Left lung (tissue), 10 donors: ENCODE measurements around the gene CDCA7. TPM values are rescaled to one million over a fixed set of nuclear protein-coding genes. Genes with fewer than 3 reads are reported as not detected.
"Not testable (repeated sequence)": the region's sequence is repeated elsewhere in the genome, so short reads cannot be mapped to it uniquely, and the experiment has no call there.

ENCODE experiments used
- ATAC-seq: fragments of 200-7000 bp; cut with Tn5 transposase; one replicate; pipeline ENCODE4 v1.9.1; 2020; ENCODE audit warnings: moderate library complexity
- DNase-seq, 4 donors: peaks; one replicate each; pipeline ENCODE4 v3.0.0-alpha.2; 2013 to 2020
- H3K27ac ChIP-seq, 2 donors: fragments of 200-600 bp; sonication (generic) in 1 of 2; one replicate each; pipeline versions ENCODE4 v1.5.0 to v1.8.0; 2020 to 2021
- H3K27me3 ChIP-seq, 2 donors: fragments of 200-600 bp; sonication (generic) in 1 of 2; one replicate each; pipeline versions ENCODE4 v1.5.0 to v1.8.0; 2020 to 2021
- H3K36me3 ChIP-seq, 2 donors: fragments of 200-600 bp; sonication (generic) in 1 of 2; one replicate each; pipeline versions ENCODE4 v1.5.0 to v1.8.0; 2020 to 2021
- H3K4me1 ChIP-seq, 2 donors: fragments of 200-600 bp; one replicate each; pipeline ENCODE4 v1.8.0; 2021
- H3K4me3 ChIP-seq, 2 donors: fragments of 200-600 bp; sonication (generic) in 1 of 2; one replicate each; pipeline versions ENCODE4 v1.5.0 to v1.8.0; 2020 to 2021; ENCODE audit warnings: mild to moderate bottlenecking in 1 of 2
- H3K9me3 ChIP-seq, 2 donors: fragments of 200-600 bp; sonication (generic) in 1 of 2; one replicate each; pipeline versions ENCODE4 v1.5.0 to v1.8.0; 2020 to 2021
- CTCF ChIP-seq, 2 donors: fragments of 200-600 bp; sonication (generic) in 1 of 2; IDR thresholded peaks; one replicate each; pipeline versions ENCODE4 v1.5.0 to v1.8.0; 2021; ENCODE audit warnings: antibody characterized with exemption in 2 of 2
- intact Hi-C, 2 donors: fragments of 100-400 bp; cut with DNase I; formaldehyde crosslinking; loops; one replicate each; pipeline versions ENCODE4 v1.11.2 to v1.14.2; 2022
- polyA plus RNA-seq, 6 donors: library from polyadenylated mRNA; unstranded; fragments of 120-200 nt; gene quantifications; one replicate each; pipeline ENCODE4 v1.2.1, GENCODE V29; 2013; ENCODE audit not compliant: insufficient read length in 6 of 6
- total RNA-seq, 2 donors: library from RNA; stranded (reverse); fragmentation: NEBNext Ultra II Directional; extraction: Animal tissue kit (Norgen Biotek cat#: 25700); gene quantifications; one replicate each; pipeline ENCODE4 v1.2.1, GENCODE V29; 2021
- donor health status: DM: no; HTN: yes; CAD: no.
- donor health status: DM: no; HTN: no; CAD: no.

The CDCA7 gene
- total and polyA plus RNA-seq, 8 donors = 2.3 to 109 (median 80.5) TPM

- H3K4me3 ChIP-seq = no peak overlapping the region
- H3K9me3 ChIP-seq = peaks cover 0 to under 1% of the 10 kb centered on the region in 2 donors
- H3K27ac ChIP-seq = no peak overlapping the region
- H3K27me3 ChIP-seq = no peaks in the 10 kb centered on the region
- TF ChIP-seq CTCF (IDR thresholded peaks at IDR 0.05) = no peak
- intact Hi-C loops = no loop called here
- DNase-seq (no peak), ATAC-seq (no peak)
- H3K36me3 ChIP-seq = no peaks in the 10 kb centered on the region
- no peaks in the 10 kb centered on the region for H3K4me1 ChIP-seq
These were observed 42.6 kb upstream of the CDCA7 start for GRCh38 chr2:173311844-173312606.

GRCh38 chr2:173323371-173323770, 31.3 kb upstream of the CDCA7 start:
- intact Hi-C loops = no loop called here
- Histone ChIP-seq H3K27ac (no peak overlapping the region), H3K4me1 (no peaks in the 10 kb centered on the region), H3K9me3 (peaks cover 0 to 39% of the 10 kb centered on the region in 2 donors), H3K4me3 (no peak overlapping the region), H3K36me3 (no peaks in the 10 kb centered on the region), H3K27me3 (no peaks in the 10 kb centered on the region)
- no peak for TF ChIP-seq CTCF (IDR thresholded peaks at IDR 0.05)
- ATAC-seq = no peak
- no peak for DNase-seq

GRCh38 chr2:173326806-173327205, 27.9 kb upstream of the CDCA7 start:
- H3K9me3 ChIP-seq = peaks cover 0 to 62% of the 10 kb centered on the region in 2 donors
- H3K27ac ChIP-seq = no peak overlapping the region
- ATAC-seq = no peak
- no peaks in the 10 kb centered on the region for H3K4me1 ChIP-seq
- intact Hi-C loops = no loop called here
- no peak for TF ChIP-seq CTCF (IDR thresholded peaks at IDR 0.05)
- H3K27me3 ChIP-seq = no peaks in the 10 kb centered on the region
- H3K36me3 ChIP-seq = no peaks in the 10 kb centered on the region
- no peak for DNase-seq
- no peak overlapping the region for H3K4me3 ChIP-seq

GRCh38 chr2:173327421-173327820, 27.3 kb upstream of the CDCA7 start:
- TF ChIP-seq CTCF (IDR thresholded peaks at IDR 0.05) = no peak
- DNase-seq (no peak), ATAC-seq (no peak)
- Histone ChIP-seq H3K27ac (no peak overlapping the region), H3K9me3 (peaks cover 1 to 68% of the 10 kb centered on the region in 2 donors), H3K4me3 (no peak overlapping the region), H3K4me1 (no peaks in the 10 kb centered on the region), H3K27me3 (no peaks in the 10 kb centered on the region), H3K36me3 (no peaks in the 10 kb centered on the region)
- intact Hi-C loops = no loop called here

GRCh38 chr2:173333003-173333402, 21.7 kb upstream of the CDCA7 start:
- H3K4me3 ChIP-seq, H3K36me3 ChIP-seq, H3K27ac ChIP-seq, H3K27me3 ChIP-seq, DNase-seq, intact Hi-C loops, H3K4me1 ChIP-seq, ATAC-seq: not testable (repeated sequence)
- H3K9me3 ChIP-seq = peaks cover 3 to 56% of the 10 kb centered on the region in 2 donors

- DNase-seq = no peak
- no peaks in the 10 kb centered on the region for H3K27me3 ChIP-seq
- no peak overlapping the region for H3K27ac ChIP-seq
- TF ChIP-seq CTCF (IDR thresholded peaks at IDR 0.05) = no peak
- intact Hi-C loops = no loop called here
- H3K4me1 ChIP-seq = no peaks in the 10 kb centered on the region
- no peak overlapping the region for H3K4me3 ChIP-seq
- peaks cover 0 to 5% of the 10 kb centered on the region in 2 donors for H3K9me3 ChIP-seq
- H3K36me3 ChIP-seq = no peaks in the 10 kb centered on the region
- no peak for ATAC-seq
These were observed 14.9 kb upstream of the CDCA7 start for GRCh38 chr2:173339807-173340206.
